ENCODE measurements around the gene HEPACAM. TPM values are rescaled to one million over a fixed set of nuclear protein-coding genes. Genes with fewer than 3 reads are reported as not detected.
"Not testable (repeated sequence)": the region's sequence is repeated elsewhere in the genome, so short reads cannot be mapped to it uniquely, and the experiment has no call there.

Gene HEPACAM
- total RNA-seq, 2 donors from 2014 or later: 0.83 TPM; not detected in 1

GRCh38 chr11:124977006-124977405 is 41.2 kb upstream of the HEPACAM start:
- Histone ChIP-seq H3K4me1 (no peaks in the 10 kb centered on the region), H3K36me3 (no peaks in the 10 kb centered on the region), H3K4me3 (no peak overlapping the region), H3K9me3 (peaks cover 0 to 6% of the 10 kb centered on the region in 2 donors), H3K27me3 (no peaks in the 10 kb centered on the region), H3K27ac (no peak overlapping the region)
- no peak for DNase-seq (ENCODE audit: low spot score)
- TF ChIP-seq, protein P1, sequence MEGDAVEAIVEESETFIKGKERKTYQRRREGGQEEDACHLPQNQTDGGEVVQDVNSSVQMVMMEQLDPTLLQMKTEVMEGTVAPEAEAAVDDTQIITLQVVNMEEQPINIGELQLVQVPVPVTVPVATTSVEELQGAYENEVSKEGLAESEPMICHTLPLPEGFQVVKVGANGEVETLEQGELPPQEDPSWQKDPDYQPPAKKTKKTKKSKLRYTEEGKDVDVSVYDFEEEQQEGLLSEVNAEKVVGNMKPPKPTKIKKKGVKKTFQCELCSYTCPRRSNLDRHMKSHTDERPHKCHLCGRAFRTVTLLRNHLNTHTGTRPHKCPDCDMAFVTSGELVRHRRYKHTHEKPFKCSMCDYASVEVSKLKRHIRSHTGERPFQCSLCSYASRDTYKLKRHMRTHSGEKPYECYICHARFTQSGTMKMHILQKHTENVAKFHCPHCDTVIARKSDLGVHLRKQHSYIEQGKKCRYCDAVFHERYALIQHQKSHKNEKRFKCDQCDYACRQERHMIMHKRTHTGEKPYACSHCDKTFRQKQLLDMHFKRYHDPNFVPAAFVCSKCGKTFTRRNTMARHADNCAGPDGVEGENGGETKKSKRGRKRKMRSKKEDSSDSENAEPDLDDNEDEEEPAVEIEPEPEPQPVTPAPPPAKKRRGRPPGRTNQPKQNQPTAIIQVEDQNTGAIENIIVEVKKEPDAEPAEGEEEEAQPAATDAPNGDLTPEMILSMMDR (IDR thresholded peaks at IDR 0.05): no peak

- H3K27ac ChIP-seq: no peak overlapping the region
- no peak for DNase-seq (ENCODE audit: low spot score)
- no peaks in the 10 kb centered on the region for H3K4me1 ChIP-seq
- peaks cover 0 to 6% of the 10 kb centered on the region in 2 donors for H3K9me3 ChIP-seq
- H3K27me3 ChIP-seq: no peaks in the 10 kb centered on the region
- no peaks in the 10 kb centered on the region for H3K36me3 ChIP-seq
- TF ChIP-seq, protein P1 (IDR thresholded peaks at IDR 0.05): no peak
- H3K4me3 ChIP-seq: no peak overlapping the region
Measured at GRCh38 chr11:124976531-124976930, 40.7 kb upstream of the HEPACAM start.

- TF ChIP-seq, protein P1 (IDR thresholded peaks at IDR 0.05): no peak
- H3K27ac ChIP-seq: no peak overlapping the region
- no peaks in the 10 kb centered on the region for H3K4me1 ChIP-seq
- no peaks in the 10 kb centered on the region for H3K9me3 ChIP-seq
- no peaks in the 10 kb centered on the region for H3K27me3 ChIP-seq
- DNase-seq (ENCODE audit: low spot score): no peak
- no peaks in the 10 kb centered on the region for H3K36me3 ChIP-seq
- no peak overlapping the region for H3K4me3 ChIP-seq
Measured at GRCh38 chr11:124971810-124972209, 36.0 kb upstream of the HEPACAM start.

DNA sequence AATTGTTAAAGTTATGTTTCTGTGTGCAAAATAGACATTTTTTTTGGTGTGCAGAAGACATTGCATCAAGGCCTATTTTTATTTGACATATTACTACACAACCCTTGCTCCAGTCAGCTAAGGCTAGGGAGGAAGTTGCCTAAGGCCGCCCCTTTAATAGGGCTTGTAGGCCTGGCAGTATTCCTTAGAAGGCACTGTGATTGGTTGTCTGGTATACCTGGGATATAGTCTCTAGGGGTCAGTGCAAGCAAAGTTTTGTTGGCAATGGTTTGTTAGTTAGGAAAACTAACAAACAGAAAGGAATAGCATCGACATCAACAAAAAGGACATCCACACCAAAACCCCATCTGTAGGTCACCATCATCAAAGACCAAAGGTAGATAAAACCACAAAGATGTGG is 35.1 kb upstream of the HEPACAM start:
- no peak for DNase-seq (ENCODE audit: low spot score)
- Histone ChIP-seq H3K4me3 (no peak overlapping the region), H3K9me3 (no peaks in the 10 kb centered on the region), H3K4me1 (no peaks in the 10 kb centered on the region), H3K36me3 (no peaks in the 10 kb centered on the region), H3K27me3 (no peaks in the 10 kb centered on the region), H3K27ac (no peak overlapping the region)
- TF ChIP-seq, protein P1 (IDR thresholded peaks at IDR 0.05): no peak

DNA sequence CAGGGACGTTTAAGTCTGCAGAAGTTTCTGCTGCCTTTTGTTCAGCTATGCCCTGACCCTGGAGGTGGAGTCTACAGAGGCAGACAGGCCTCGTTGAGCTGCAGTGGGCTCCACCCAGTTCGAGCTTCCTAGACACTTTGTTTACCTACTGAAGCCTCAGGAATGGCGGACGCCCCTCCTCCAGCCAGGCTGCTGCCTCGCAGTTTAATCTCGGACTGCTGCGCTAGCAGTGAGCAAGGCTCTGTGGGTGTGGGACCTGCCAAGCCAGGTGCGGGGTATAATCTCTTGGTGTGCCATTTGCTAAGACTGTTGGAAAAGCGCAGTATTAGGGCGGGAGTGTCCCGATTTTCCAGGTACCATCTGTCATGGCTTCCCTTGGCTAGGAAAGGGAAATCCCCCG is 32.4 kb upstream of the HEPACAM start:
- H3K9me3 ChIP-seq; H3K27me3 ChIP-seq; H3K4me1 ChIP-seq; DNase-seq (ENCODE audit: low spot score); H3K36me3 ChIP-seq; H3K4me3 ChIP-seq; H3K27ac ChIP-seq: not testable (repeated sequence)

- H3K4me1 ChIP-seq: no peaks in the 10 kb centered on the region
- no peaks in the 10 kb centered on the region for H3K36me3 ChIP-seq
- H3K27ac ChIP-seq: no peak overlapping the region
- no peak overlapping the region for H3K4me3 ChIP-seq
- H3K27me3 ChIP-seq: no peaks in the 10 kb centered on the region
- H3K9me3 ChIP-seq: no peaks in the 10 kb centered on the region
- DNase-seq (ENCODE audit: low spot score): no peak
- TF ChIP-seq, protein P1 (IDR thresholded peaks at IDR 0.05): peak; percentile 39 to 78
Measured at GRCh38 chr11:124961972-124962609, 26.2 kb upstream of the HEPACAM start.
